NCI-H2107 treated with DMSO at 0.1 percent for 48 hours (cell line): ENCODE results near the gene IGLL5.
"Not testable (repeated sequence)": the region's sequence is repeated elsewhere in the genome, so short reads cannot be mapped to it uniquely, and the experiment has no call there.

Experiments used
- DNase-seq: peaks from one replicate; lab custom pipeline; 2025; ENCODE audit not compliant: unreplicated experiment; lab: John Stamatoyannopoulos, UW

The IGLL5 gene

GRCh38 chr22:22912988-22913253 lies 25.3 kb downstream of the IGLL5 start:
- no peak for DNase-seq

- DNase-seq = no peak
Measured at GRCh38 chr22:22913989-22914388, 26.4 kb downstream of the IGLL5 start.

GRCh38 chr22:22914726-22915669 lies 27.4 kb downstream of the IGLL5 start:
- no peak for DNase-seq

GRCh38 chr22:22915670-22916035 lies 28.0 kb downstream of the IGLL5 start:
- no peak for DNase-seq

DNA sequence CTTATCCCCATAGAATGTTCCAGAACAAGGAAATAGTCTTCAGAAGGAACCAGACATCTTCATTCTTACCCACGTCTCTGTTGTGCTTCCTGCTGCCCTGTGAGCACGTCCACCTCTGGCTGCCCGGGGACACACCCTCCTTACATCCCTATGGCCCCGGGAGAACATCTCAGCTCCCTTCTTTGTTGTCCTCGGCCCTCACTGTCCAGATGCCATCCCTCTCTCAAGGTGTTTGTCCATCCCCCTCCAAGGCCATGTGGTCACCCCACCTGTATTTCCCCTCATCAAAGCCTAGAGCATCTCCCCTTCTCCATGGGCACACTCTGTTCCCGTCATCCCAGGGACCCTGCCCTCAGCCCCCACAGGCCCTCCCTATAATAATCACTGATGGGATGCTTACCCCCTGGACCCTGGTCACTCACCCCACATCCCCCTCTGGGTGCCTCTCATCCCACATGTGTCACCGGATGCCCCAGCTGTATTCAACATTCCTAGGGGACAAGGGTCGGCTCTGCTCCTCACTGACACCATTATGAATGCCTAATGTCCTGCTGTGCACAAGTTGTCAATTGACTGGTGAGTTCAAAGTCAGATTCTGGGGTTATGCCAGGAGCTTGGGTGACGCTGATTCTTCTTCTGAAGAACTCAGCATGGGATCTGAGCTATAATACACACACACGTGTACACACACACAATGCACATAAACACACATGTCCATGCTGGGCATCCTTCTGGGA lies 28.8 kb downstream of the IGLL5 start:
- no peak for DNase-seq

- no peak for DNase-seq
Measured at GRCh38 chr22:22916952-22917290, 29.3 kb downstream of the IGLL5 start.

GRCh38 chr22:22917377-22917776 lies 29.8 kb downstream of the IGLL5 start:
- no peak for DNase-seq

- no peak for DNase-seq
Measured at GRCh38 chr22:22918297-22918965, 30.8 kb downstream of the IGLL5 start.

- DNase-seq = no peak
Measured at GRCh38 chr22:22919041-22919440, 31.4 kb downstream of the IGLL5 start.

GRCh38 chr22:22920104-22920654 lies 32.6 kb downstream of the IGLL5 start:
- DNase-seq = no peak

DNA sequence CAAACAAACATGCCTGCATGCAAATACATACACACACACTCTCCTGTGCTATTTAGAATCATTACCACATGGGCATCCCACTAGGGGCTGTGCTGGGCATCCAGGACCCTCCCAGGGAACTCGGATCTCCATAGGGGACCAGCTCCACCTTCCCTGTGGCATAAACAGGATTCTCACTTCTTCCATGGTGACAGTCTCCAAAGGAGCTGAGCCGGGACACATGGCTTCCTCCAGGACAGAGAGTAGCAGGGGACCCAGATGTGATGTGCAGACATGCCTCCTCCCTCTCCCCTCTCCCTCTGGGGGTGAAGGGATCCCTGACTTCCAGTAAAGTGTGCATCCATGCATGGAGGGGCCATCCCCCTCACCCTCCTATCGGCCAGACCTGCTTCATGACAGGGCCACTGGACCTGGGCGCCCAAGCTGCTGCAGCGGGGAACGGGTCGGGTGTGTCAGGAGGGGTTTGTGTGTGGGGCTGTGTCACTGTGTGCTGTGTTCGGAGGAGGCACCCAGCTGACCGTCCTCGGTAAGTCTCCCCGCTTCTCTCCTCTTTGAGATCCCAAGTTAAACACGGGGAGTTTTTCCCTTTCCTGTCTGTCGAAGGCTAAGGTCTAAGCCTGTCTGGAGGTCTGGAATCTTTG lies 33.4 kb downstream of the IGLL5 start:
- DNase-seq = no peak

- no peak for DNase-seq
Measured at GRCh38 chr22:22921575-22921974, 34.0 kb downstream of the IGLL5 start.

GRCh38 chr22:22922092-22922953 lies 34.7 kb downstream of the IGLL5 start:
- not testable (repeated sequence) for DNase-seq

GRCh38 chr22:22922954-22923319 lies 35.3 kb downstream of the IGLL5 start:
- no peak for DNase-seq

GRCh38 chr22:22923379-22923778 lies 35.8 kb downstream of the IGLL5 start:
- no peak for DNase-seq

GRCh38 chr22:22923930-22924329 lies 36.3 kb downstream of the IGLL5 start:
- DNase-seq = no peak

GRCh38 chr22:22924369-22925145 lies 36.9 kb downstream of the IGLL5 start:
- DNase-seq = no peak

GRCh38 chr22:22925146-22925804 lies 37.7 kb downstream of the IGLL5 start:
- no peak for DNase-seq

- DNase-seq = no peak
Measured at GRCh38 chr22:22925805-22926369, 38.3 kb downstream of the IGLL5 start.
